Calu3 (cell line): Measurements from ENCODE around the gene FSTL5. TPM values are rescaled to one million over a fixed set of nuclear protein-coding genes. Genes with fewer than 3 reads are reported as not detected.

Experiments
- BruUV-seq: library from RNA; stranded (reverse); fragments of 400-500 nt; replicated peaks from 2 replicates; lab custom pipeline; 2021; lab: Mats Ljungman, UMichigan
- CTCF ChIA-PET: fragments of 300-600 bp; sonication (Branson Sonifier 250); formaldehyde crosslinking; loops from one replicate; lab custom pipeline; 2022; ENCODE audit warnings: antibody characterized with exemption; lab: Charles Lee
- DNase-seq: peaks from one replicate; pipeline ENCODE4 v3.0.0; 2022
- H3K27ac Mint-ChIP-seq: one replicate; pipeline ENCODE4 v1.8.0; 2022; ENCODE audit warnings: mixed read lengths; ENCODE audit not compliant: unreplicated experiment
- H3K27me3 Mint-ChIP-seq: one replicate; pipeline ENCODE4 v1.8.0; 2022; ENCODE audit warnings: mixed read lengths; ENCODE audit not compliant: unreplicated experiment
- H3K36me3 Mint-ChIP-seq: one replicate; pipeline ENCODE4 v1.8.0; 2022; ENCODE audit warnings: mild to moderate bottlenecking, moderate library complexity, mixed read lengths; ENCODE audit not compliant: insufficient read depth, unreplicated experiment
- H3K4me1 Mint-ChIP-seq: one replicate; pipeline ENCODE4 v1.8.0; 2022; ENCODE audit warnings: mild to moderate bottlenecking, low read depth, mixed read lengths; ENCODE audit not compliant: unreplicated experiment
- H3K4me3 Mint-ChIP-seq: one replicate; pipeline ENCODE4 v1.8.0; 2022; ENCODE audit warnings: mild to moderate bottlenecking, low read depth, moderate library complexity, mixed read lengths; ENCODE audit not compliant: unreplicated experiment
- H3K9me3 Mint-ChIP-seq: one replicate; pipeline ENCODE4 v1.8.0; 2022; ENCODE audit warnings: low read depth, mixed read lengths; ENCODE audit not compliant: unreplicated experiment
- intact Hi-C: fragments of 100-400 bp; cut with micrococcal nuclease; formaldehyde crosslinking; loops from one replicate; pipeline ENCODE4 v1.10.0; 2022; ENCODE audit not compliant: unreplicated experiment
- total RNA-seq: library from RNA; stranded (reverse); gene quantifications from 2 replicates; pipeline ENCODE4 v1.2.3, GENCODE V29; 2022
- TF ChIP-seq, protein P1 (sequence below): fragments of 200-600 bp; IDR thresholded peaks from one replicate; pipeline ENCODE4 v1.8.0; 2022; ENCODE audit warnings: antibody characterized with exemption; ENCODE audit not compliant: unreplicated experiment

The FSTL5 gene
- total RNA-seq, 1 experiment from 2014 or later, result not detected

DNA sequence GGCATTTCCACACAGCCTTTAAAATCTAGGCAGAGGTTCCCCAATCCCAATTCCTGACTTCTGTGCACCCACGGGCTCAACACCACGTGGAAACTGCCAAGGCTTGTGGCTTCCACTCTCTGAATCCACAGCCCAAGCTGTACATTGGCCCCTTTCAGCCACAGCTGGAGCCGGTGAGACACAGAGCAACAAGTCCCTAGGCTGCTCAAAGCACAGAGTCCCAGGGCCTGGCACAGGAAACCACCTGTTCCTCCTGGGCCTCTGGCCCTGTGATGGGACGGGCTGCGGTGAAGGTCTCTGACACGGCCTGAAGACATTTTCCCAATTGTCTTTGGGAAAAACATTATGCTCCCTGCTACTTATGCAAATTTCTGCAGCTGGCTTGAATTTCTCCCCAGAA is 500.0 kb downstream of the FSTL5 start:
- BruUV-seq, result no TSS peak
- Mint-ChIP-seq H3K9me3 (no peaks in the 10 kb centered on the region), H3K4me1 (no peaks in the 10 kb centered on the region), H3K36me3 (no peaks in the 10 kb centered on the region), H3K27ac (no peak overlapping the region), H3K27me3 (no peaks in the 10 kb centered on the region), H3K4me3 (no peak overlapping the region)
- TF ChIP-seq, protein P1, sequence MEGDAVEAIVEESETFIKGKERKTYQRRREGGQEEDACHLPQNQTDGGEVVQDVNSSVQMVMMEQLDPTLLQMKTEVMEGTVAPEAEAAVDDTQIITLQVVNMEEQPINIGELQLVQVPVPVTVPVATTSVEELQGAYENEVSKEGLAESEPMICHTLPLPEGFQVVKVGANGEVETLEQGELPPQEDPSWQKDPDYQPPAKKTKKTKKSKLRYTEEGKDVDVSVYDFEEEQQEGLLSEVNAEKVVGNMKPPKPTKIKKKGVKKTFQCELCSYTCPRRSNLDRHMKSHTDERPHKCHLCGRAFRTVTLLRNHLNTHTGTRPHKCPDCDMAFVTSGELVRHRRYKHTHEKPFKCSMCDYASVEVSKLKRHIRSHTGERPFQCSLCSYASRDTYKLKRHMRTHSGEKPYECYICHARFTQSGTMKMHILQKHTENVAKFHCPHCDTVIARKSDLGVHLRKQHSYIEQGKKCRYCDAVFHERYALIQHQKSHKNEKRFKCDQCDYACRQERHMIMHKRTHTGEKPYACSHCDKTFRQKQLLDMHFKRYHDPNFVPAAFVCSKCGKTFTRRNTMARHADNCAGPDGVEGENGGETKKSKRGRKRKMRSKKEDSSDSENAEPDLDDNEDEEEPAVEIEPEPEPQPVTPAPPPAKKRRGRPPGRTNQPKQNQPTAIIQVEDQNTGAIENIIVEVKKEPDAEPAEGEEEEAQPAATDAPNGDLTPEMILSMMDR, result no peak
- no peak for DNase-seq
- intact Hi-C loops, result no loop called here
- CTCF ChIA-PET, result no interaction called here

DNA sequence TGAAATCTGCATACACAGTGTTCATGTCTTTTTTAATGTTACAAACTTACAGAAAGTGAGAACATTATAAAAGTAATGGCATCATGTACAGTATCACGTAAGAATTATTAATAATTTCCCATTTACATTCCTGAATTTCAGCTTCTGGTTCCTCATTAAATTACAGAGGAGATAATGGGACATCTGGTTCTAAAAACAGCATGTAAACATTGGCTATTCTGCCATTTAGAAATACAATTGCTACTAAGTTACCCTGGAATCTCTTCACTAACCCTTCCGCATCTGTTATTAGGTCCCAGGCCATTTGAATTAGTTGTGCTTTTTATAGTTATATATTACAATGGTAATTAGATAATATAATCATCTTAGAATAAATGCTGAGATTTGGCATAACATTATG is 505.1 kb downstream of the FSTL5 start:
- Mint-ChIP-seq H3K27ac (no peak overlapping the region), H3K9me3 (no peaks in the 10 kb centered on the region), H3K36me3 (no peaks in the 10 kb centered on the region), H3K4me1 (no peaks in the 10 kb centered on the region), H3K27me3 (no peaks in the 10 kb centered on the region), H3K4me3 (no peak overlapping the region)
- BruUV-seq, result no TSS peak
- TF ChIP-seq, protein P1, result no peak
- DNase-seq, result no peak
- intact Hi-C loops, result no loop called here
- CTCF ChIA-PET, result no interaction called here

DNA sequence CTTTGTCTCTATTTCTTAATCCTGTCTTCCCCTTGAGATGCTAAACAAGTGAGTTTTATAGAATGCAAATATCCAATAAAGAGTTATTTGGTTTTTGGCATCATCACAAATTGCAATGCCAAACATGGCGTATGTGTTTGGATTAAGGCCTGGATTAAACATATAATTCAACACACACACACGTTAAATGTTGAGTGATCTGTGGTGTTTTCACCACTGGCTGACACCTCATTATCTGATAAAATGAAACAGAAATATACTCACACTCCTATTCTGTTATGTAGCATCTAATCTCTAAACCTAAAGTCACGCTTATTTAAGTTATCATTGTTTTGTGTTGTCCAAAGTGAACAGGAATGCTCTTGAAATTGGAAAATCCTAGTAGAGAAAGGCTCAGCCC is 506.2 kb downstream of the FSTL5 start:
- no peaks in the 10 kb centered on the region for H3K27me3 Mint-ChIP-seq
- no peaks in the 10 kb centered on the region for H3K4me1 Mint-ChIP-seq
- H3K27ac Mint-ChIP-seq, result no peak overlapping the region
- BruUV-seq, result no TSS peak
- H3K9me3 Mint-ChIP-seq, result no peaks in the 10 kb centered on the region
- TF ChIP-seq, protein P1, result no peak
- H3K4me3 Mint-ChIP-seq, result no peak overlapping the region
- CTCF ChIA-PET, result no interaction called here
- intact Hi-C loops, result no loop called here
- H3K36me3 Mint-ChIP-seq, result no peaks in the 10 kb centered on the region
- DNase-seq, result no peak

DNA sequence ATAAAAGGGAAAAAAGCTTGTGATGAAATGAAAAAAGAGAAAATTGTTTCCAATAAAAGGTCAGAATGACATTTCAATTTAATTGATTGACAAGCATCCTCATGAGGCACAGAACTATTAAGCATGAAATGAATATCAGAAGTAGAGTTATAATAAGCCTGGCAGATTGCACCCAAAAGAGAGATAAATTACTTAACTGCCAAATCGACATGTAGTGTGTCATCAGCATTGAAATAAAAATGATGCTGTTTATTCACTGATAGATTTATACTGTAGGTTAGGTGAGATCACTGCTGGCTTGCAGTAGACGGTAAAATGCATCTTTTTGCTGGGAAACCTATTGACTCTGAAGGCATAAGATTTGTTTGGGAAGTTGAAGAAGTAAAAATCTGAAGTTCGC is 507.2 kb downstream of the FSTL5 start:
- DNase-seq, result no peak
- TF ChIP-seq, protein P1, result no peak
- H3K9me3 Mint-ChIP-seq, result no peaks in the 10 kb centered on the region
- no TSS peak for BruUV-seq
- H3K27ac Mint-ChIP-seq, result no peak overlapping the region
- intact Hi-C loops, result no loop called here
- CTCF ChIA-PET, result no interaction called here
- no peak overlapping the region for H3K4me3 Mint-ChIP-seq
- H3K36me3 Mint-ChIP-seq, result no peaks in the 10 kb centered on the region
- H3K4me1 Mint-ChIP-seq, result no peaks in the 10 kb centered on the region
- H3K27me3 Mint-ChIP-seq, result no peaks in the 10 kb centered on the region
